Memory B cell (primary cell): ENCODE data around the gene B3GNT7.
"Not testable (repeated sequence)": the region's sequence is repeated elsewhere in the genome, so short reads cannot be mapped to it uniquely, and the experiment has no call there.

Source experiments
- ATAC-seq: fragments of 150-1000 bp; cut with Tn5 transposase; 2 replicates; pipeline ENCODE4 v1.10.0; 2021; ENCODE audit warnings: low read depth, mild to moderate bottlenecking, moderate library complexity
- DNase-seq, 2 donors: peaks; one replicate each; pipeline ENCODE4 v3.0.0; 2022; ENCODE audit warnings: low spot score in 2 of 2
- H3K27ac Mint-ChIP-seq: one replicate; pipeline ENCODE4 v1.8.0; 2022; ENCODE audit warnings: mild to moderate bottlenecking, moderate library complexity, mixed read lengths
- H3K27me3 Mint-ChIP-seq: one replicate; pipeline ENCODE4 v1.8.0; 2022; ENCODE audit warnings: mixed read lengths
- H3K36me3 Mint-ChIP-seq: one replicate; pipeline ENCODE4 v1.8.0; 2022; ENCODE audit warnings: mild to moderate bottlenecking, mixed read lengths
- H3K4me1 Mint-ChIP-seq: one replicate; pipeline ENCODE4 v1.8.0; 2022; ENCODE audit warnings: mixed read lengths
- H3K4me3 Mint-ChIP-seq: one replicate; pipeline ENCODE4 v1.8.0; 2022; ENCODE audit warnings: mild to moderate bottlenecking, moderate library complexity, mixed read lengths
- H3K9me3 Mint-ChIP-seq: one replicate; pipeline ENCODE4 v1.8.0; 2022; ENCODE audit warnings: mixed read lengths

Gene B3GNT7

GRCh38 chr2:231395188-231396057 is at the start of gene B3GNT7:
Gene B3GNT7, plus strand, starts transcription at chr2:231395710. Its CDS starts 94 bp downstream, at chr2:231395804.
- H3K27me3 Mint-ChIP-seq: no peaks in the 10 kb centered on the region
- peak within 1 kb of the TSS; percentile 100 for H3K27ac Mint-ChIP-seq
- no peaks in the 10 kb centered on the region for H3K9me3 Mint-ChIP-seq
- peak within 1 kb of the TSS; percentile 97 for H3K4me3 Mint-ChIP-seq
- peaks cover 47% of the 10 kb centered on the region for H3K4me1 Mint-ChIP-seq
- ATAC-seq (peak; percentile 2), DNase-seq (peak; percentile 31 to 44)
- H3K36me3 Mint-ChIP-seq: peaks cover 6% of the 10 kb centered on the region

DNA sequence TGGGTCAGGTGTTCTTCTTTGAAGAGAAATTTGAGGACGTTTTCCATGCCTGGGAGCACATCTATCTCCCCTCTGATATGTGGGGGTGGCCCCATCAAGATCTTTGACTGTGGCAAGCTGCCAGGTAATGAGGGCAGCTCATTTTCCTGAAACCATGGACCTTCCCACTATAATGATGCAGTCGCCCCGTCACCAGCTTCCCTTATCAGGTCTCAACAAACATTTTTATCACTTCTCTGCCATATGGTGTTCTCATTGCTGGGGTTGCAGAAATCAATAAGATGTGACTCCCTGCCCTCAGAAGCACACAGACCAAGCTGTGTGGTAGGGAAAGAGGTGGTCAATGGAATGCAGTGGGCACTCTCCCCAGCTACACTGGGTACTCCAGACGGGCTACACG is 48.4 kb upstream of the B3GNT7 start:
- Mint-ChIP-seq H3K36me3 (no peaks in the 10 kb centered on the region), H3K27me3 (peaks cover 2% of the 10 kb centered on the region), H3K4me3 (no peak overlapping the region), H3K4me1 (no peaks in the 10 kb centered on the region), H3K9me3 (no peaks in the 10 kb centered on the region), H3K27ac (no peak overlapping the region)
- DNase-seq (no peak), ATAC-seq (no peak)

DNA sequence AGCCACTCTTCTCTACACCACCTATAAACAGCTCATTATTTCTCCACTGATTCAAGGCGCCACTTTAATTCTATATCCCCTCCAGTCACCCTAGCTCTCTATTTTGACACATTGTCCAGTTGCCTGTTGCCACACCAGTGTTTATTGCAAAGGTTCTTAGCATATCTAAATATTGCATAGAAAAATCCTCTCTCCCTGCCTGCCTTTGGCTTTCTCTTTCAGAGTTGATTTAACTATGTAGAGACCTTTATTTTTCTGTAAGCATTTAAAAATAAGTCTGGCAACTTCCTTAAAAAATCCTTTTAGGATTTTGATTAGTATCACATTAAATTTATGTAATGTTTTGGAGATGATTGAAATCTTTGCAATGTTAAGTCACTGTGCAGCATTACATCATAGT is 47.9 kb upstream of the B3GNT7 start:
- Mint-ChIP-seq H3K27me3 (peaks cover 2% of the 10 kb centered on the region), H3K27ac (no peak overlapping the region), H3K4me1 (no peaks in the 10 kb centered on the region), H3K9me3 (no peaks in the 10 kb centered on the region), H3K4me3 (no peak overlapping the region), H3K36me3 (no peaks in the 10 kb centered on the region)
- no peak for ATAC-seq
- no peak for DNase-seq

DNA sequence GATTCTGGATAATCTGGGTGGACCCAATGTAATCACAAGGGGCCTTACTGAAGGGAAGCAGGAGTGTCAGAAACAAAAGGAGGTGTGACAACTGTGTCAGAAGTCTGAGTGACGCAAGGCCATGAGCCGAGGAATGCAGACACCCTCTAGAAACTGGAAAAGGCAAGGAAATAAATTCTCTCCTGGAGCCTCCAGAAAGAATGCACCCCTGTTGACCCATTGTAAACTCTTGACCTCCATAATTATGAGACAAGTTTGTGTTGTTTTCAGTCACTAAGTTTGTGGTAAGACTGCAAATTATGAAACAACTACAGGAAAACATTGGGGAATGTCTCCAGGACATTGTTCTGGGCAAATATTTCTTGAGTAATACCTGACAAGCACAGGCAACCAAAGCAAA is 47.3 kb upstream of the B3GNT7 start:
- no peaks in the 10 kb centered on the region for H3K4me1 Mint-ChIP-seq
- no peak for DNase-seq
- ATAC-seq: no peak
- no peak overlapping the region for H3K4me3 Mint-ChIP-seq
- no peaks in the 10 kb centered on the region for H3K9me3 Mint-ChIP-seq
- H3K27ac Mint-ChIP-seq: no peak overlapping the region
- no peaks in the 10 kb centered on the region for H3K36me3 Mint-ChIP-seq
- peaks cover 2% of the 10 kb centered on the region for H3K27me3 Mint-ChIP-seq

- ATAC-seq (no peak), DNase-seq (no peak)
- Mint-ChIP-seq H3K9me3 (no peaks in the 10 kb centered on the region), H3K4me1 (no peaks in the 10 kb centered on the region), H3K27ac (no peak overlapping the region), H3K4me3 (no peak overlapping the region), H3K36me3 (no peaks in the 10 kb centered on the region), H3K27me3 (peaks cover 2% of the 10 kb centered on the region)
These were observed 46.7 kb upstream of the B3GNT7 start for GRCh38 chr2:231348704-231349373.

DNA sequence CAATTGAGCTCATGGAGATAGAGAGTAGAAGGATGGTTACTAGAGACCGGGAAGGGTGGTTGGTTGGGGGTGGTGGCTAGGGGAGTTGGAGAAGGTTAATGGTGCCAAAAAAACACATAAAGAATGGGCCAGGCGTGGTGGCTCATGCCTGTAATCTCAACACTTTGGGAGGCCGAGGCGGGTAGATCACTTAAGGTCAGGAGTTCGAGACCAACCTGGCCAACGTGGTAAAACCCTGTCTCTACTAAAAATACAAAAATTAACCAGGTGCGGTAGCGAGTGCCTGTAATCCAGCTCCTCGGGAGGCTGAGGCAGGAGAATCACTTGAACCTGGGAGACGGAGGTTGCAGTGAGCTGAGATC is 46.2 kb upstream of the B3GNT7 start:
- ATAC-seq, DNase-seq, H3K27ac Mint-ChIP-seq, H3K9me3 Mint-ChIP-seq, H3K4me3 Mint-ChIP-seq, H3K4me1 Mint-ChIP-seq, H3K36me3 Mint-ChIP-seq, H3K27me3 Mint-ChIP-seq: not testable (repeated sequence)

GRCh38 chr2:231351648-231352047 is 43.9 kb upstream of the B3GNT7 start:
- Mint-ChIP-seq H3K36me3 (no peaks in the 10 kb centered on the region), H3K27me3 (peaks cover 2% of the 10 kb centered on the region), H3K9me3 (no peaks in the 10 kb centered on the region), H3K27ac (no peak overlapping the region), H3K4me3 (no peak overlapping the region), H3K4me1 (no peaks in the 10 kb centered on the region)
- no peak for DNase-seq
- ATAC-seq: no peak

DNA sequence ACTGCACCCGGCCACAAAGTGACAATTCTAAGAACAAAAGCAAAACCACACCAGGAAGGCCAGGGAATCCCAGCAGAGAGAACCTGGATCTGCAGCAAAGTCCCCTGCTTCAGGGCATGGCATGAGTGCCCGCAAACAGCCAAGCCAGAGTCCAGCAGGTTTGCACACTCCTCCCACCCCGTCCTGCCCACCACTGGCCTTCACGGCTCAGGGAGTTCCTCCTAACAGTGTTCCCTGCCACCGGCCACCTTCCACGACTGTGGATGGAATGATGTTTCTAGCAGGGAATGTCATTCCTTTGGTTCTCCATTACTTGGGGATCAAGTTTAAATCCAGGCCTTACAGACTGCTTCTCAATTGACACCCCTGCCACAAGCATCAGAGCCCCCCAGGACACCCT is 42.0 kb upstream of the B3GNT7 start:
- no peak overlapping the region for H3K4me3 Mint-ChIP-seq
- no peaks in the 10 kb centered on the region for H3K36me3 Mint-ChIP-seq
- H3K4me1 Mint-ChIP-seq: no peaks in the 10 kb centered on the region
- no peak overlapping the region for H3K27ac Mint-ChIP-seq
- DNase-seq (no peak), ATAC-seq (no peak)
- peaks cover 2% of the 10 kb centered on the region for H3K27me3 Mint-ChIP-seq
- no peaks in the 10 kb centered on the region for H3K9me3 Mint-ChIP-seq

DNA sequence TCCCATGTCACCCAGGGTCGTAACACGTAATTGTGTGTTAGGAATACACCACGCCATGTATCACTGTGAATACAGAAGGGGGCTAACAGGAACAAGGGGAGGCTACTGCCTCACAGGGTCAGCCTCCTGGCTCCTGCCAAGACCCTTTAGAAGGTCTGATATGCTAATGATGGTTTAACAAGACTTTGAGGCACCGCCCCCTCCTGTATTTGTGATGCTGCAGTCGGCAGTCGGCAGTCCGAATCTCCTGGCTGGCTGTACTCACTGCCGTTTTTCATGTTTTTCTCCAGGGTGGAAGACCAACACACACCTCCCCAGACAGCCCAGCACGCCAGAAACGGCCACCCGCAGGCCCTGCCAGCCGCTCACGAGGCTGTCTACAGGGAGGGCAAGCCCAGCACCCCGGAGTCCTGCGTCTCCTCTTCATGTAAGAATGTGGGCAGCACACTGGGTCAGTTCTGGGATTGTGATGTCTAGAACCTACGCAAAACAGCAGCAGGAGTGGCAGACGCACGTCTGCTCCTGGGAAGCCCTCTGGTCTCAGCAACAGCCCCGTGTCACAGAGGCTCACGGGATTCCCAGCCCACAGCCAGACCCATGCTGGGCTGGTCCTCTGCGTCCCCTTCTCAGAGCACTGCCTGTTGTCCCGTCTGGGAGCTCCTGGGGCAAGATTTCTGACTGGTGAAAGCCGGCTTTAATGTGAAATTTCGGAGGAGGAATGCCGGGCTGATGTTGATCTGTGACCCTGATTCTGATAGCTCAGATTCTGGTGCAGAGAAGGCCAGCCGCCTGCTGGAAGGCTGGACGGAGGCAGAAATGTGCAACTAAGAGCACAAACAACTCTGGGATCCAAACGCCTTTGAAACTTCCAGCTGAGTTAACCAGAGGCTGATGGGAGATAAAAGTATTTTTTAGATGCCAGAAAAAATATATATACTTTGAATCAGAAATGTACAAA is 39.7 kb upstream of the B3GNT7 start:
- Mint-ChIP-seq H3K9me3 (no peaks in the 10 kb centered on the region), H3K4me3 (no peak overlapping the region), H3K36me3 (no peaks in the 10 kb centered on the region), H3K4me1 (no peaks in the 10 kb centered on the region), H3K27ac (no peak overlapping the region), H3K27me3 (no peaks in the 10 kb centered on the region)
- ATAC-seq: no peak
- no peak for DNase-seq

- Mint-ChIP-seq H3K4me3 (no peak overlapping the region), H3K27me3 (no peaks in the 10 kb centered on the region), H3K4me1 (no peaks in the 10 kb centered on the region), H3K36me3 (no peaks in the 10 kb centered on the region), H3K27ac (no peak overlapping the region), H3K9me3 (no peaks in the 10 kb centered on the region)
- ATAC-seq: no peak
- DNase-seq: no peak
These were observed 39.1 kb upstream of the B3GNT7 start for GRCh38 chr2:231356466-231356844.

GRCh38 chr2:231357048-231357447 is 38.5 kb upstream of the B3GNT7 start:
- Mint-ChIP-seq H3K36me3 (no peaks in the 10 kb centered on the region), H3K4me3 (no peak overlapping the region), H3K27me3 (no peaks in the 10 kb centered on the region), H3K9me3 (no peaks in the 10 kb centered on the region), H3K4me1 (peaks cover 4% of the 10 kb centered on the region), H3K27ac (no peak overlapping the region)
- DNase-seq: no peak
- ATAC-seq: no peak

DNA sequence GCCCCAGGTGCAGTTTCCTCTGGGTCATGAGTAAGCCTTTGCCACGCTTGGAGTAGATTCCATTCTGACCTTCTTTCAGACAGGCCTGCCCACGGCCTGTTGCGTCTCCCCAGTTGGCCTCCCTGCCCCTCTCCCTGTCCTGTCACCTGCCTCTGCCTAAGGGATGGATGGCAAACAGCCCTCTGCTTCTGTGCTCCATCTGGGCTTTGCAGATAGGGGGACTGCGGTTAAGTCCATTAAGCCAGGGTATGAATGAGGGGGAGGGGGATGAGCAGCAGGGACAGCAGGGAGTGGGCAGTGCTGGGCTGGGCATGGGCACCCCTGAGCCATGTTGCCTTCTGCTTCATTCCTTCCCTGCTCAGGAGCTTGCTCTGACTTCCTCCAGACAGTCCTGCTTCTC is 37.6 kb upstream of the B3GNT7 start:
- no peaks in the 10 kb centered on the region for H3K27me3 Mint-ChIP-seq
- no peak overlapping the region for H3K4me3 Mint-ChIP-seq
- H3K9me3 Mint-ChIP-seq: no peaks in the 10 kb centered on the region

GRCh38 chr2:231359441-231359840 is 36.1 kb upstream of the B3GNT7 start:
- Mint-ChIP-seq H3K9me3 (no peaks in the 10 kb centered on the region), H3K27me3 (no peaks in the 10 kb centered on the region), H3K4me3 (no peak overlapping the region), H3K27ac (no peak overlapping the region), H3K36me3 (no peaks in the 10 kb centered on the region), H3K4me1 (peaks cover 14% of the 10 kb centered on the region)
- DNase-seq (no peak), ATAC-seq (no peak)

More for the DNA sequence above, 37.6 kb upstream of the B3GNT7 start:
- peaks cover 12% of the 10 kb centered on the region for H3K4me1 Mint-ChIP-seq
- H3K27ac Mint-ChIP-seq: no peak overlapping the region
- ATAC-seq: no peak
- no peaks in the 10 kb centered on the region for H3K36me3 Mint-ChIP-seq
- DNase-seq: no peak

GRCh38 chr2:231359948-231360347 is 35.6 kb upstream of the B3GNT7 start:
- DNase-seq (no peak), ATAC-seq (no peak)
- Mint-ChIP-seq H3K36me3 (no peaks in the 10 kb centered on the region), H3K9me3 (no peaks in the 10 kb centered on the region), H3K27ac (no peak overlapping the region), H3K4me3 (no peak overlapping the region), H3K4me1 (peaks cover 16% of the 10 kb centered on the region), H3K27me3 (no peaks in the 10 kb centered on the region)
